Endodermal cell (in vitro differentiated cells): Measurements from ENCODE around the gene LRP5. TPM values are rescaled to one million over a fixed set of nuclear protein-coding genes. Genes with fewer than 3 reads are reported as not detected.

Experiments
- DNase-seq: peaks from one replicate; pipeline ENCODE4 v3.0.0-alpha.2; 2017
- H3K27ac ChIP-seq: 2 replicates; pipeline ENCODE4 v1.5.1; 2013; ENCODE audit warnings: mild to moderate bottlenecking, low read depth, low read length, moderate library complexity
- H3K27me3 ChIP-seq: 2 replicates; pipeline ENCODE4 v1.6.1; 2013; ENCODE audit warnings: mild to moderate bottlenecking, low read length, moderate library complexity; ENCODE audit not compliant: insufficient read depth, control insufficient read depth, poor library complexity, severe bottlenecking
- H3K36me3 ChIP-seq: 2 replicates; pipeline ENCODE4 v1.7.0; 2013; ENCODE audit warnings: mild to moderate bottlenecking, low read length, moderate library complexity; ENCODE audit not compliant: control insufficient read depth, insufficient read depth
- H3K4me1 ChIP-seq: one replicate; pipeline ENCODE4 v1.7.0; 2013; ENCODE audit warnings: low read length; ENCODE audit not compliant: control insufficient read depth, insufficient read depth
- H3K4me3 ChIP-seq: 2 replicates; pipeline ENCODE4 v1.5.1; 2013; ENCODE audit warnings: mild to moderate bottlenecking, low read length, moderate library complexity
- H3K9ac ChIP-seq: 2 replicates; pipeline ENCODE4 v1.6.1; 2013; ENCODE audit warnings: mild to moderate bottlenecking, low read length, moderate library complexity; ENCODE audit not compliant: poor library complexity, severe bottlenecking; ENCODE audit errors: extremely low read depth
- H3K9me3 ChIP-seq: 2 replicates; pipeline ENCODE4 v1.6.1; 2013; ENCODE audit warnings: mild to moderate bottlenecking, low read length, moderate library complexity; ENCODE audit not compliant: control insufficient read depth
- H3K27ac Mint-ChIP-seq: 2 replicates; pipeline ENCODE4 v1.8.0; 2020; ENCODE audit warnings: mixed read lengths
- H3K27me3 Mint-ChIP-seq: 2 replicates; pipeline ENCODE4 v1.8.0; 2021; ENCODE audit warnings: mild to moderate bottlenecking, mixed read lengths; ENCODE audit not compliant: insufficient read depth
- H3K36me3 Mint-ChIP-seq: 2 replicates; pipeline ENCODE4 v1.8.0; 2020; ENCODE audit warnings: low read depth, mixed read lengths
- H3K4me1 Mint-ChIP-seq: 2 replicates; pipeline ENCODE4 v1.8.0; 2020; ENCODE audit warnings: mixed read lengths
- H3K4me3 Mint-ChIP-seq: 2 replicates; pipeline ENCODE4 v1.8.0; 2020; ENCODE audit warnings: mild to moderate bottlenecking, moderate library complexity, mixed read lengths
- H3K9me3 Mint-ChIP-seq: 2 replicates; pipeline ENCODE4 v1.8.0; 2020; ENCODE audit warnings: mild to moderate bottlenecking, mixed read lengths
- WGBS, 2 experiments: methylation state at CpG; one replicate each; pipeline versions ENCODE4 v1.1.5 to v1.1.7; 2013; ENCODE audit warnings: missing lambda C conversion rate in 2 of 2, mixed read lengths in 1 of 2; ENCODE audit not compliant: insufficient coverage in 1 of 2, insufficient read length in 1 of 2; 5-methylcytosine and 5-hydroxymethylcytosine counted together
- total RNA-seq, 2 donors: library from RNA; stranded (reverse); fragmentation: NEBNext Ultra II Directional in 1 of 2; extraction: Animal tissue kit (Norgen Biotek cat#: 25700) in 1 of 2; gene quantifications; 2 replicates in 1 of 2; 3 replicates in 1 of 2; pipeline ENCODE4 v1.2.1, GENCODE V29; 2021
- TF ChIP-seq, protein P1 (sequence below): fragments of 200-600 bp; sonication (generic); conservative IDR thresholded peaks from 2 replicates; pipeline ENCODE4 v1.5.0; 2021; ENCODE audit warnings: antibody characterized with exemption, mild to moderate bottlenecking

Gene LRP5
- total RNA-seq, 2 donors from 2014 or later, result 58.2 to 64.1 TPM

DNA sequence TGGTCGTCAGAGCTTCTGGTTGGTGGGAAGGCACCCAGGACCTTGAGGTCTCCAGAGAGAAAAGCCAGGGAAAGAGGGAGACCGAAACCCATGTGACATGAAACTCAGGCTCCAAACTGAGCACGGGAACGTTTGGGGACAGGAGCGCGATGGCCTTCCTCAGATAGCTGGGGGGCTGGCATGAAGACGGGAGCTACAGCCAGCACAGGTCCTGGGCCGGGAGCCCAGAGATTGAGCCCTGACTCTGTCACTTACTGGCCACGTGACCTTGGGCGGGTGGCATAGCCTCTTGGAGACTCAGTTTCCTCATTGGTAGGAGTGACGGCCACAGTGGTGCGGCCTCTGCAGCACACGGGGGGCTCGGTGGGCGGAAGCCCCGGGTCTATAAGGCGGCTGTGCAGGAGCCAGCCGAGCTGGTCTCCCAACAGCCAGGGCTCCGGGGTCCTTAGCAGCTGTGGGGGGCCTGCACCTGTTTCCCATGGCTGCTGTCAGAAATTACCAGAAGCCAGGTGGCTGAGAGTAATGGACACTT lies 111.8 kb downstream of the LRP5 start:
- no peak overlapping the region for H3K4me3 Mint-ChIP-seq
- Histone ChIP-seq H3K9ac (no peak overlapping the region), H3K4me3 (no peak overlapping the region), H3K9me3 (peaks cover 9% of the 10 kb centered on the region), H3K36me3 (peaks cover 37% of the 10 kb centered on the region), H3K27me3 (no peaks in the 10 kb centered on the region), H3K4me1 (no peaks in the 10 kb centered on the region), H3K27ac (no peak overlapping the region)
- H3K9me3 Mint-ChIP-seq, result peaks cover 10% of the 10 kb centered on the region
- 93 to 98% methylated on average over 10 to 19 of the region's 19 CpGs for WGBS, 2 experiments
- peaks cover 59% of the 10 kb centered on the region for H3K36me3 Mint-ChIP-seq
- H3K27ac Mint-ChIP-seq, result peak overlapping the region; percentile 26
- no peak for DNase-seq
- no peaks in the 10 kb centered on the region for H3K27me3 Mint-ChIP-seq
- TF ChIP-seq, protein P1, sequence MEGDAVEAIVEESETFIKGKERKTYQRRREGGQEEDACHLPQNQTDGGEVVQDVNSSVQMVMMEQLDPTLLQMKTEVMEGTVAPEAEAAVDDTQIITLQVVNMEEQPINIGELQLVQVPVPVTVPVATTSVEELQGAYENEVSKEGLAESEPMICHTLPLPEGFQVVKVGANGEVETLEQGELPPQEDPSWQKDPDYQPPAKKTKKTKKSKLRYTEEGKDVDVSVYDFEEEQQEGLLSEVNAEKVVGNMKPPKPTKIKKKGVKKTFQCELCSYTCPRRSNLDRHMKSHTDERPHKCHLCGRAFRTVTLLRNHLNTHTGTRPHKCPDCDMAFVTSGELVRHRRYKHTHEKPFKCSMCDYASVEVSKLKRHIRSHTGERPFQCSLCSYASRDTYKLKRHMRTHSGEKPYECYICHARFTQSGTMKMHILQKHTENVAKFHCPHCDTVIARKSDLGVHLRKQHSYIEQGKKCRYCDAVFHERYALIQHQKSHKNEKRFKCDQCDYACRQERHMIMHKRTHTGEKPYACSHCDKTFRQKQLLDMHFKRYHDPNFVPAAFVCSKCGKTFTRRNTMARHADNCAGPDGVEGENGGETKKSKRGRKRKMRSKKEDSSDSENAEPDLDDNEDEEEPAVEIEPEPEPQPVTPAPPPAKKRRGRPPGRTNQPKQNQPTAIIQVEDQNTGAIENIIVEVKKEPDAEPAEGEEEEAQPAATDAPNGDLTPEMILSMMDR, result no peak
- no peaks in the 10 kb centered on the region for H3K4me1 Mint-ChIP-seq

DNA sequence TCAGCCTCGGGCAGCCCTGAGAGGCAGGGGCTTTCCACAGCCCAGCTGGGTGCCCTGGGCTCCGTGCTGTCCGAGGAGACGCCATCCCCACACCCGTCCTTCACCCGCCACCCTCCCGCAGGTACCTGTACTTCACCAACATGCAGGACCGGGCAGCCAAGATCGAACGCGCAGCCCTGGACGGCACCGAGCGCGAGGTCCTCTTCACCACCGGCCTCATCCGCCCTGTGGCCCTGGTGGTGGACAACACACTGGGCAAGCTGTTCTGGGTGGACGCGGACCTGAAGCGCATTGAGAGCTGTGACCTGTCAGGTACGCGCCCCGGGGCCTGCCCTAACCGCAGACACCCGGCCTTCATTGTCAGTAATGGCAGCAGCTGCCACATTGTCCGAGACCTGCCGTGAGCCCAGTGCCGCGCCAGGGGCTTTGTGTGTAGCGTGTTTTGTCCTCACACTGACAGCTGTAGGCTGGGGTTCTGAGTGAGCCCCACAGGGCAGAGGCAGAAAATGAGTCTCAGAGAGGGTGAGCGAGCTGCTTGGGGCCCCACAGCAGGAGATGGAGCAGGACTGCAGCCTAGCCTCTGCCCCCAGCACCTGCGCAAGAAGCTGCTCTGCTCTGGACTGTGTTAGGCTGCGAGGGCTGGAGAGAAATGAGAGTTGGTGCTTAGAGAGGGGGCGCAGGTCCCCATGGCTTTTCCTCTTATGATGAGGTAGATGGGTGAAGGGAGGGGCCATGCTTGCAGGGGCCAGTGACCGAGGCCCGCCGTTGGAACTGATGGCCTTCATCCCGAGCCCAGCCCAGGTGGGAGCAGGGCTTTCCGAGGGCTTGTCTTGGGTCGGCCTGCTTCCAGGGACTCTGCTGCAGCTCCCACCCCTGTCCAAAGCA lies 112.8 kb downstream of the LRP5 start:
- no peak overlapping the region for H3K9ac ChIP-seq
- H3K4me3 ChIP-seq, result no peak overlapping the region
- no peak overlapping the region for H3K4me3 Mint-ChIP-seq
- no peak overlapping the region for H3K27ac Mint-ChIP-seq
- 94 to 95% methylated on average over 24 to 40 of the region's 40 CpGs for WGBS, 2 experiments
- TF ChIP-seq, protein P1, result no peak
- no peaks in the 10 kb centered on the region for H3K27me3 Mint-ChIP-seq
- no peak for DNase-seq
- H3K36me3 ChIP-seq, result peaks cover 40% of the 10 kb centered on the region
- H3K9me3 Mint-ChIP-seq, result peaks cover 21% of the 10 kb centered on the region
- H3K4me1 Mint-ChIP-seq, result no peaks in the 10 kb centered on the region
- peaks cover 19% of the 10 kb centered on the region for H3K9me3 ChIP-seq
- H3K27me3 ChIP-seq, result no peaks in the 10 kb centered on the region
- no peak overlapping the region for H3K27ac ChIP-seq
- H3K4me1 ChIP-seq, result no peaks in the 10 kb centered on the region
- peaks cover 64% of the 10 kb centered on the region for H3K36me3 Mint-ChIP-seq

DNA sequence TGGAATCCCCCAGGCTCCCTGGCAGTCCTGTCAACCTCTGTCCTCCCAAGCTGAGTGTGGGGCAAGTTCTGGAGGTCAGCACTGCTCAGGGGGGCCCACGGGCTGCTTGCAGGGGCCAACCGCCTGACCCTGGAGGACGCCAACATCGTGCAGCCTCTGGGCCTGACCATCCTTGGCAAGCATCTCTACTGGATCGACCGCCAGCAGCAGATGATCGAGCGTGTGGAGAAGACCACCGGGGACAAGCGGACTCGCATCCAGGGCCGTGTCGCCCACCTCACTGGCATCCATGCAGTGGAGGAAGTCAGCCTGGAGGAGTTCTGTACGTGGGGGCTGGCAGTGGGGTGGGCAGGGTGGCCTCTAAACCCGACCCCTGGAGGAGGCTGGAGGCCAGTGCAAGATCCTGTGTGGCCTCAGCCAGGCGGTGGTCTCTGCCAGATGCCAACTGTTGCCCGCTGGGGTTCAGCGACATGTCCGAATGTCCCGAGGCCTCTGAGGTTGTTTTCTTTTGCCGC lies 113.5 kb downstream of the LRP5 start:
- H3K36me3 Mint-ChIP-seq, result peaks cover 64% of the 10 kb centered on the region
- H3K4me1 Mint-ChIP-seq, result no peaks in the 10 kb centered on the region
- H3K9me3 Mint-ChIP-seq, result peaks cover 25% of the 10 kb centered on the region
- H3K27me3 Mint-ChIP-seq, result no peaks in the 10 kb centered on the region
- Histone ChIP-seq H3K9me3 (peaks cover 19% of the 10 kb centered on the region), H3K4me1 (no peaks in the 10 kb centered on the region), H3K4me3 (no peak overlapping the region), H3K36me3 (peaks cover 41% of the 10 kb centered on the region), H3K27ac (no peak overlapping the region), H3K9ac (no peak overlapping the region), H3K27me3 (no peaks in the 10 kb centered on the region)
- H3K4me3 Mint-ChIP-seq, result no peak overlapping the region
- TF ChIP-seq, protein P1, result no peak
- WGBS, 2 experiments, result 95 to 96% methylated on average over 14 to 21 of the region's 21 CpGs
- H3K27ac Mint-ChIP-seq, result no peak overlapping the region
- DNase-seq, result no peak
